HTERT RPE-1 (cell line): ENCODE measurements around the gene LMTK2.
"Not testable (repeated sequence)": the region's sequence is repeated elsewhere in the genome, so short reads cannot be mapped to it uniquely, and the experiment has no call there.

Experiments
- in situ Hi-C: fragments of 300-500 bp; cut with MboI; formaldehyde crosslinking; loops from 4 replicates; pipeline ENCODE4 v1.14.3; 2020; ENCODE audit warnings: low sequenced_read_pairs

Gene LMTK2

GRCh38 chr7:98102170-98102569, 4.5 kb upstream of the LMTK2 start:
- in situ Hi-C loops: no loop called here

DNA sequence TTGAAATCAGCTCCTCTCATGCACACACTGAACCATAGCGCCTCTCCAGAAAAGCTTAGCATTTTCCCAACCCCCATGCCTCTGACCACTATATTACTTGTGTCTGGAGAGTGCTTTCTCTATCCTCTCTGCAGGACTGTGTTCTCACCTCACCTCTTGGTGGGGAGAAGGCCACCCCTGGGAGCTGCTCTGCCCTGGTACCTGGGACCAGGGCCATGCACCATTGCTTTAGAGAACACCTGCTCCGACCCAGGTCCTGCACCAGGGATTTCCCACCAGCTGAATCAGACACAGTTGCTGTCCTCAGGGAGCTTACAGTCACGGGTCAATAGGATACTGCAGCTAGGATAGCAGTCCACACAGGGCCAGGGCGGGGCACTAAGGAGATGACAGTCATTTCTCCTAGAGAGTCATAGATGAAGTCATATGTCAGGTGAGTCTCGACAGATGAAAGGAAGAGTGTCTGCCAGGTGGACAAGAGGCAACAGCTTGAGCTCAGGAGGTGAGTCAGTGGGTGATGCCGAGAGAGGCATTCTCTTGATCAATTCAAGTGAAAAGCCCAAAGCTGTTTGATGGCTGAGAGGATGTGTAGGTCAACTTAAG, 619 bp upstream of the LMTK2 start:
- in situ Hi-C loops: no loop called here

GRCh38 chr7:98107313-98107721, 655 bp downstream of the LMTK2 start:
- in situ Hi-C loops: no loop called here

GRCh38 chr7:98110249-98111022, 3.8 kb downstream of the LMTK2 start:
- in situ Hi-C loops: no loop called here

DNA sequence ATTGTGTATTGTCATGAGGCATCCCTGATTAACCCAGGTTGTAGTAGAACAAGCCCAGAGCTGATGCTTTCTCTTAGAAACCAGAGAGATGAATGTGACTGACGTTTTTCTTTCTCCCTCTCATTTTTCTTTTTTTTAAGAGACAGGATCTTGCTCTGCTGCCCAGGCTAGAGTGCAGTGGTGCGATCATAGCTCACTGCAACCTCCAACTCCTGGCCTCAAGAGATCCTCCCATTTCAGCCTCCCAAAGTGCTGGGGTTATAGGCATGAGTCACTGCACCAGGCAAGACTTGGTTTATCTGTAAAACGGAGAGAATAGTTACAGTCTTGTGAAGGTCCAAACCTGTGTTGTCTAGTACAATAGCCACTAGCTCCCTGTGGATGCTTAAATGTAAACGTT, 5.4 kb downstream of the LMTK2 start:
- in situ Hi-C loops: no loop called here

DNA sequence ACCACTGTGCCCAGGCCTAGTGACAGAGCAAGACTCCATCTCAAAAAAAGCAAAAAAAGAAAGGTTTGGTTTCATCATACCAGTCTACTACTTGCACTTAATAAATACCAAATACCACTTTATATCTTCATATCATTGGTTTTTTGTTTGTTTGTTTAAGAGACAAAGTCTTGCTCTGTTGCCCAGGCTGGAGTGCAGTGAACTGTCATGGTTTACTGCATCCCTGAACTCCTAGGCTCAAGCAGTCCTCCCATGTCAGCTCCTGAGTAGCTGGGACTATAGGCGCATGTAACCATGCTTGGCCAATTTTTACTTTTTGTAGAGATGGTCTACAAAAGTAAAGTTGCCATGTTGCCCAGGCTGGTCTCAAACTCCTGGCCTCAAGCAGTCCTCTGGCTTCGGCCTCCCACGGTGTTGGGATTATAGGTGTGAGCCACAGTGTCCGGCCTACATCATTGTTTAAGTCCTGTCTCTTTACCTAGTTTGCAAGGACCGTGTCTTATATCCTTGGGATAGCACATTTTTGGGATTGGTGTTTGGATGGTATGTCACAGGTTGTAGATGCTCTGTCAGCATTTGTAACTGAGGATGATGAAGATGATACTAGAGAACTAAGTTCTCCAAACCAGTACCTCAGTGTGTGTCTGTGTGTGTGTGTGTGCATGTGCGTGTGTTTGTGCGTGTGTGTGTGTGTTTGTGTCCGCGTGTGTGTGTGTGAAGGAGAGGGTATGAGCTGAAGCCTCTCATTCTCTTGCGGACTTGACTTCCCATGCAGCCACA, 9.3 kb downstream of the LMTK2 start:
- in situ Hi-C loops: no loop called here

DNA sequence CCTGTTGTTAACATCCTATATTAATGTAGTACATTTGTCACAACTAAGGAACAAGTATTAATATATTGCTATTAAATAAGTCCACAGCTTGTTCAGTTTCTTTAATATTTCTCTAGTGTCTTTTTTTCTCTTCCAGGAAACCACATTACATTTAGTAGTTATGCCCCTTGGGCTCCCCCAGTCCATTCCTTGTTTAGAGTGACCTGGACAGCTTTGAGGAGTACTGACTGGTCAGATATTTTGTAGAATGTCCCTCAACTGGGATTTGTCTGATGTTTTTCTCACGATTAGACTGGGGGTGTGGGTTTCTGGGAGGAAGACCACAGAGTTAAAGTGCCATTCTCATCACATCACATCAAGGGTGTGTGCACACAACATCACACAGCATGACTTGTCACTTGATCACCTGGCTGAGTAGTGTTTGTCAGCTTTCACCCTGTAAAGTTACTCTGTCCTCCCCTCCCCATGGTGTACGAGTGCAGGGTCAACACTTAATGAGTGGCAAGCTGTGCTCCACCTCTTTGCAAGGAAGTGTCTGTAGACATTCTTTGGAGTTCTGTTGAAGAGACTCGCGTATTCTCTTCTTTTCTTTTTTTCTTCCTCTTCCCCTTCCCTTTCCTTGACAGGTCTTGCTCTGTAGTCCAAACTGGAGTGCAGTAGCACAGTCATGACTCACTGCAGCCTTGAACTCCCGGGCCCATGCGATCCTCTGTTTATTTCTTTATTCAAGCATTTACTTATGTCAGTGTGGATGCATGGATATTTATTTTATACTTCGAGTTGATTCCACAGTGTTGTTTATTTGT, 10.2 kb downstream of the LMTK2 start:
- in situ Hi-C loops: no loop called here

GRCh38 chr7:98119256-98119918, 12.7 kb downstream of the LMTK2 start:
- in situ Hi-C loops: no loop called here

GRCh38 chr7:98120559-98120958, 13.9 kb downstream of the LMTK2 start:
- in situ Hi-C loops: no loop called here

- in situ Hi-C loops: not testable (repeated sequence)
Measured at GRCh38 chr7:98121388-98121787, 14.7 kb downstream of the LMTK2 start.

GRCh38 chr7:98123365-98123696, 16.7 kb downstream of the LMTK2 start:
- in situ Hi-C loops: no loop called here

GRCh38 chr7:98125759-98126158, 19.1 kb downstream of the LMTK2 start:
- in situ Hi-C loops: no loop called here

DNA sequence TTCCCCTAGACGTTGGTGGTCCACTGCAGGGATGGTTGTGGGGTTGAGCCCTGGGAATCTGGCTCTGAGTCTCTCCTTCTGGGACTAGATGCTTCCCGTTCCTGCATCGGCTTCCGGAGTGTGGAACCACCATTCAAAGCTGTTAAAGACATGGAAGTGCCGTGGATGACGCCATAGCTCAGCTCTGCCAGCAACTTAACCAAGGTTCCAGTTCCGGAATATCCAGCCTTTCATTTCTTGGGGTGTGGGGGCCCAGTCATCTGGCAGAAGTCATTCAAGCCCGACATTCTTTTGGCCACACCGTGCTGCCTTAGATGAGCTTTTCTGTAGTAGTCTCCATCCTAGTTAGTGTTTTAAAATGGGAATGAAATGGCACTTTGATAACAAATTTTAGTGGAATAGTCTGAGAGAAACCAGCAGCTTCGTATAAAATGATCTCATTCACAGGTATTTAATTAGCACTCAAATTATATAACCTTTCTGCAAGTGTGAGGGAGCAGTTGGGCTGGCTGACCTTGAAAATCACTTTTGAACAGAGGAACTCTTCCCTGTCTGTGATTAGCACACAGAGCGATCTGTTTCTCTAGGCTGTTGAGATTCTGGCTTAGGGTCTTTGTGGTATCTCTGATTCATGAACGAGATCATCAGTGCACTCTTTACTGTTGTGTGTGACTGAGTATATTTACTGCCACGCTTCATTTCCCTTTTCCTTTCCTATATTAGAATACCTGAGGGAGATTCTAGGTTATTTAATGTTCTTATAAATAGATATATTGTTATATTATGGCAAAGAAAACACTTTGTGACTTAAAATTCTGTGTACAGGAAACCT, 19.9 kb downstream of the LMTK2 start:
- in situ Hi-C loops: no loop called here

GRCh38 chr7:98128346-98128745, 21.7 kb downstream of the LMTK2 start:
- in situ Hi-C loops: no loop called here

- in situ Hi-C loops: no loop called here
Measured at GRCh38 chr7:98130959-98131358, 24.3 kb downstream of the LMTK2 start.

- in situ Hi-C loops: no loop called here
Measured at GRCh38 chr7:98133181-98133580, 26.5 kb downstream of the LMTK2 start.

DNA sequence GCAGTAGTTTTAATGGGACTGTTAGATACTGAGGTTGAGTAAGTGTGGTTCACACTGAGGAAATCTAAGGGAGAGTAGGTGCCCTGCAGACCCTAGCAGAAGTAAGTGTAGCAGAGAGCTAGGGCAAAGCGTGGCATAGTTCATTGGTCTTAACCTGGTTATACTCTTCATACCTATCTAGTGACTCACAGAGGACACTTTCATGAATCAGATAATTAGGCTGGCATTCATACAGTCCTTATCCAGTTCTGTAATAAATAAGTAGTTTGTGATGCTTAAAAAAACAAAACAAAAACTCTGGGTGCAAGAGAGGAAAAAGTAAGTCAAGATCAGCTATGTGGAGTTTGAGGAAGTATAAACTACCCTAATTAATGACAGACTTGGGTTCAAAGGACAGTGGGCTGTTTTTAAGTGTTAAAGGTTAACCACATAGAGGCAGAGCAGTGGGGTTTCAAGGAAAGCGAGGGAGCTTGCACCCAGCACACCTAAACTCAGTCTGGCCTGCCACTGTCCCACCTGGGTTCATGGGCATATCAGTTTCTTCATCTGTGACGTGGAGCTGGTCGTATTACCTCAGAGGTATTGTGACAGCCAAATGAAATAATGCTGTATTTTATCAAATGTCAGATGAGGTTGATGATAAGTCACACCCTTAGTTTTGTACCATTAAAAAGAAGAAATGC, 27.1 kb downstream of the LMTK2 start:
- in situ Hi-C loops: no loop called here

- in situ Hi-C loops: no loop called here
Measured at GRCh38 chr7:98134420-98135228, 28.0 kb downstream of the LMTK2 start.
